GM23338 (cell line): ENCODE data around the gene RIC3. TPM values are rescaled to one million over a fixed set of nuclear protein-coding genes. Genes with fewer than 3 reads are reported as not detected.

Experiments used
- ATAC-seq: fragments of 200-7000 bp; cut with Tn5 transposase; 3 replicates; pipeline ENCODE4 v1.9.1; 2020
- DNase-seq: peaks from one replicate; pipeline ENCODE4 v3.0.0-alpha.2; 2015; ENCODE audit warnings: low spot score
- H2AFZ ChIP-seq: fragments of 200-600 bp; sonication (generic); 2 replicates; pipeline ENCODE4 v1.8.0; 2016; ENCODE audit warnings: antibody characterized with exemption, mild to moderate bottlenecking, moderate library complexity
- H3F3A ChIP-seq: fragments of 200-600 bp; sonication (generic); replicated peaks from 2 replicates; pipeline ENCODE4 v1.8.0; 2017; ENCODE audit warnings: antibody characterized with exemption, mixed run types, low read depth
- H3K27ac ChIP-seq: fragments of 200-600 bp; sonication (generic); 2 replicates; pipeline ENCODE4 v1.6.1; 2016; ENCODE audit warnings: low read depth
- H3K27me3 ChIP-seq: fragments of 200-600 bp; sonication (generic); 2 replicates; pipeline ENCODE4 v1.8.0; 2016; ENCODE audit warnings: mild to moderate bottlenecking, mixed run types, moderate library complexity; ENCODE audit not compliant: insufficient read depth
- H3K36me3 ChIP-seq: fragments of 200-600 bp; sonication (generic); 2 replicates; pipeline ENCODE4 v1.8.0; 2016; ENCODE audit warnings: mild to moderate bottlenecking; ENCODE audit not compliant: insufficient read depth
- H3K4me1 ChIP-seq: fragments of 200-600 bp; sonication (generic); 2 replicates; pipeline ENCODE4 v1.8.0; 2016; ENCODE audit warnings: mild to moderate bottlenecking, moderate library complexity; ENCODE audit not compliant: insufficient read depth
- H3K4me2 ChIP-seq: fragments of 200-600 bp; sonication (generic); 2 replicates; pipeline ENCODE4 v1.7.1; 2017; ENCODE audit warnings: mixed run types
- H3K4me3 ChIP-seq: fragments of 200-600 bp; sonication (generic); 2 replicates; pipeline ENCODE4 v1.6.1; 2016; ENCODE audit warnings: mixed run types
- H3K79me2 ChIP-seq: fragments of 200-600 bp; sonication (generic); replicated peaks from 2 replicates; pipeline ENCODE4 v1.8.0; 2017; ENCODE audit warnings: mild to moderate bottlenecking; ENCODE audit not compliant: insufficient read depth
- H3K9me2 ChIP-seq: fragments of 200-600 bp; sonication (generic); 2 replicates; pipeline ENCODE4 v1.8.0; 2017; ENCODE audit not compliant: insufficient read depth
- H4K20me1 ChIP-seq: fragments of 200-600 bp; sonication (generic); replicated peaks from 2 replicates; pipeline ENCODE4 v1.8.0; 2017; ENCODE audit warnings: mild to moderate bottlenecking; ENCODE audit not compliant: insufficient read depth
- H3K27ac Mint-ChIP-seq: 2 replicates; pipeline ENCODE4 v1.8.0; 2020; ENCODE audit warnings: inconsistent platforms, mild to moderate bottlenecking, moderate library complexity, mixed read lengths
- H3K27me3 Mint-ChIP-seq: 3 replicates; pipeline ENCODE4 v1.8.0; 2022; ENCODE audit warnings: low read depth, mild to moderate bottlenecking, moderate library complexity, mixed read lengths, inconsistent platforms; ENCODE audit not compliant: insufficient read depth, poor library complexity
- H3K36me3 Mint-ChIP-seq: 3 replicates; pipeline ENCODE4 v1.8.0; 2021; ENCODE audit warnings: low read depth, mild to moderate bottlenecking, inconsistent platforms, moderate library complexity, mixed read lengths
- H3K4me1 Mint-ChIP-seq: 3 replicates; pipeline ENCODE4 v1.8.0; 2020; ENCODE audit warnings: mild to moderate bottlenecking, inconsistent platforms, mixed read lengths
- H3K4me3 Mint-ChIP-seq: 3 replicates; pipeline ENCODE4 v1.8.0; 2021; ENCODE audit warnings: moderate library complexity, mild to moderate bottlenecking, inconsistent platforms, mixed read lengths
- H3K9me3 Mint-ChIP-seq: 3 replicates; pipeline ENCODE4 v1.8.0; 2020; ENCODE audit warnings: moderate library complexity, mild to moderate bottlenecking, inconsistent platforms, mixed read lengths
- CREB1 ChIP-seq: fragments of 250-450 bp; sonication (Bioruptor Pico); IDR thresholded peaks from 2 replicates; pipeline ENCODE4 v1.5.0; 2020; ENCODE audit warnings: low read depth, mild to moderate bottlenecking, moderate library complexity
- CTCF ChIP-seq, 2 experiments: fragments of 200-600 bp in 1 of 2; sonication (generic) in 1 of 2; conservative IDR thresholded peaks; 2 replicates each; pipeline versions ENCODE4 v1.5.1 to v1.6.1; 2016 to 2017; ENCODE audit warnings: antibody characterized with exemption in 2 of 2, low read depth in 2 of 2, mild to moderate bottlenecking in 2 of 2, moderate library complexity in 1 of 2
- REST ChIP-seq: IDR thresholded peaks from one replicate; pipeline ENCODE4 v1.6.1; 2018; ENCODE audit warnings: antibody characterized with exemption; ENCODE audit not compliant: unreplicated experiment
- STAT1 ChIP-seq: IDR thresholded peaks from one replicate; pipeline ENCODE4 v1.6.1; 2016; ENCODE audit warnings: antibody characterized with exemption; ENCODE audit not compliant: unreplicated experiment
- ZNF114 ChIP-seq: fragments of 250-450 bp; sonication (Bioruptor Pico); IDR thresholded peaks from 2 replicates; pipeline ENCODE4 v1.5.0; 2020; ENCODE audit warnings: mild to moderate bottlenecking, moderate library complexity
- ZNF331 ChIP-seq: fragments of 250-450 bp; sonication (Bioruptor Pico); IDR thresholded peaks from 2 replicates; pipeline ENCODE4 v1.5.0; 2020; ENCODE audit warnings: low read depth, mild to moderate bottlenecking, moderate library complexity
- polyA plus RNA-seq: library from polyadenylated mRNA; unstranded; fragments of >200 nt; fragmentation: Nextera tagmentation; extraction: Ambion mirVana; gene quantifications from 2 replicates; pipeline ENCODE4 v1.2.1, GENCODE V29; 2016
- total RNA-seq: library from RNA; depleted of rRNA; stranded (reverse); fragments of >200 nt; shearing (Covaris generic); gene quantifications from 2 replicates; pipeline ENCODE4 v1.2.3, GENCODE V29; 2014
- TF ChIP-seq, protein P1 (sequence below): IDR thresholded peaks from 2 replicates; pipeline ENCODE4 v1.6.1; 2016; ENCODE audit warnings: antibody characterized with exemption

Gene RIC3
- total and polyA plus RNA-seq, 2 experiments from 2014 or later = 17.8 to 21.3 TPM

GRCh38 chr11:8192896-8193209 lies 24.0 kb upstream of the RIC3 start (continued):
- TF ChIP-seq REST = no peak
- TF ChIP-seq ZNF331 (CRISPR knock-in tag) = no peak
- no peak for TF ChIP-seq CREB1 (CRISPR knock-in tag)
- no peak for TF ChIP-seq STAT1
- TF ChIP-seq, protein P1, sequence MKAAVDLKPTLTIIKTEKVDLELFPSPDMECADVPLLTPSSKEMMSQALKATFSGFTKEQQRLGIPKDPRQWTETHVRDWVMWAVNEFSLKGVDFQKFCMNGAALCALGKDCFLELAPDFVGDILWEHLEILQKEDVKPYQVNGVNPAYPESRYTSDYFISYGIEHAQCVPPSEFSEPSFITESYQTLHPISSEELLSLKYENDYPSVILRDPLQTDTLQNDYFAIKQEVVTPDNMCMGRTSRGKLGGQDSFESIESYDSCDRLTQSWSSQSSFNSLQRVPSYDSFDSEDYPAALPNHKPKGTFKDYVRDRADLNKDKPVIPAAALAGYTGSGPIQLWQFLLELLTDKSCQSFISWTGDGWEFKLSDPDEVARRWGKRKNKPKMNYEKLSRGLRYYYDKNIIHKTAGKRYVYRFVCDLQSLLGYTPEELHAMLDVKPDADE = no peak
- TF ChIP-seq ZNF114 = no peak

- no peak overlapping the region for H3K4me3 ChIP-seq
- H3K27ac ChIP-seq = no peak overlapping the region
- Mint-ChIP-seq H3K9me3 (no peaks in the 10 kb centered on the region; the same call in 2 of the 3 replicates), H3K27me3 (peaks cover 5% of the 10 kb centered on the region), H3K36me3 (no peaks in the 10 kb centered on the region), H3K4me3 (no peak overlapping the region), H3K4me1 (no peaks in the 10 kb centered on the region), H3K27ac (no peak overlapping the region)
- ATAC-seq = peak; percentile 96
- H3K27me3 ChIP-seq = no peaks in the 10 kb centered on the region
- peak overlapping the region; percentile 89 for H2AFZ ChIP-seq
- TF ChIP-seq REST = no peak
- peak; percentile 86 to 98 for TF ChIP-seq CTCF (conservative IDR thresholded peaks at IDR 0.05; ENCODE audit: low read depth in 2 of 2)
- TF ChIP-seq CREB1 (CRISPR knock-in tag) = no peak
- no peaks in the 10 kb centered on the region for H3K79me2 ChIP-seq
- H3K4me2 ChIP-seq = no peak overlapping the region
- H4K20me1 ChIP-seq = no peaks in the 10 kb centered on the region
- no peaks in the 10 kb centered on the region for H3F3A ChIP-seq
- no peaks in the 10 kb centered on the region for H3K4me1 ChIP-seq
- peak; percentile 88 for DNase-seq
- no peaks in the 10 kb centered on the region for H3K9me2 ChIP-seq
- no peaks in the 10 kb centered on the region for H3K36me3 ChIP-seq
Observed at GRCh38 chr11:8192016-8192895, 23.4 kb upstream of the RIC3 start.
